Dermis microvascular lymphatic vessel endothelial cell (primary cell): ENCODE data around the gene CCDC142. TPM values are rescaled to one million over a fixed set of nuclear protein-coding genes. Genes with fewer than 3 reads are reported as not detected.

Experiments
- total RNA-seq: library from RNA; depleted of rRNA; stranded (reverse); fragments of >200 nt; gene quantifications from 2 replicates; pipeline ENCODE4 v1.2.1, GENCODE V29; 2014

Gene CCDC142
- total RNA-seq, 1 donor from 2014 or later = 9.1 TPM

Other genes with a start within 250 kb of the CCDC142 start
- gene SLC4A5, start 139.6 kb downstream of the CCDC142 start, total RNA-seq = under 0.01 and 0.25 TPM in 2 replicates
- gene DCTN1, start 102.7 kb downstream of the CCDC142 start, total RNA-seq = 105 and 136 TPM in 2 replicates
- under 0.01 and 0.13 TPM in 2 replicates for gene C2orf81, start 61.4 kb downstream of the CCDC142 start, total RNA-seq
- gene WDR54, start 61.3 kb downstream of the CCDC142 start, total RNA-seq = 36.7 and 37.6 TPM in 2 replicates
- 18.0 and 32.9 TPM in 2 replicates for gene RTKN, start 41.1 kb downstream of the CCDC142 start, total RNA-seq
- 4.1 and 7.1 TPM in 2 replicates for gene INO80B, start 27.9 kb downstream of the CCDC142 start, total RNA-seq
- gene WBP1, start 24.6 kb downstream of the CCDC142 start, total RNA-seq = 35.3 and 49.9 TPM in 2 replicates
- gene MOGS, start 17.6 kb downstream of the CCDC142 start, total RNA-seq = 40.4 and 57.1 TPM in 2 replicates
- gene MRPL53, start 10.3 kb downstream of the CCDC142 start, total RNA-seq = 27.3 and 31.3 TPM in 2 replicates
- gene TTC31, start 83 bp upstream of the CCDC142 start, total RNA-seq = 5.3 and 7.3 TPM in 2 replicates
- gene LBX2, start 16.6 kb upstream of the CCDC142 start, total RNA-seq = 0.39 and 0.51 TPM in 2 replicates
- gene PCGF1, start 24.7 kb upstream of the CCDC142 start, total RNA-seq = 8.1 and 11.0 TPM in 2 replicates
- gene TLX2, start 31.5 kb upstream of the CCDC142 start, total RNA-seq = not detected in 2 replicates
- gene DQX1, start 43.2 kb upstream of the CCDC142 start, total RNA-seq = under 0.01 TPM in 1 of 2 replicates, not detected in the other
- 84.3 and 113 TPM in 2 replicates for gene AUP1, start 46.7 kb upstream of the CCDC142 start, total RNA-seq
- 40.3 and 51.7 TPM in 2 replicates for gene HTRA2, start 46.9 kb upstream of the CCDC142 start, total RNA-seq
- 0.77 and 2.0 TPM in 2 replicates for gene LOXL3, start 70.9 kb upstream of the CCDC142 start, total RNA-seq
- 20.9 and 27.1 TPM in 2 replicates for gene DOK1, start 71.7 kb upstream of the CCDC142 start, total RNA-seq
- gene M1AP, start 165.3 kb upstream of the CCDC142 start, total RNA-seq = not detected in 2 replicates
- 2.6 and 5.1 TPM in 2 replicates for gene SEMA4F, start 171.2 kb upstream of the CCDC142 start, total RNA-seq